Omental fat pad (tissue), 4 donors: ENCODE data around the gene EML3. TPM values are rescaled to one million over a fixed set of nuclear protein-coding genes. Genes with fewer than 3 reads are reported as not detected.
A peak's percentile ranks its signal among the peaks of the same experiment; 100 is the strongest.

Source experiments
- ATAC-seq: fragments of 150-250 bp; one replicate; pipeline ENCODE4 v1.9.1; 2016; ENCODE audit warnings: mild to moderate bottlenecking, moderate library complexity; ENCODE audit not compliant: low FRiP score
- DNase-seq: peaks from one replicate; pipeline ENCODE4 v3.0.0-alpha.2; 2019; ENCODE audit warnings: low spot score
- CTCF ChIP-seq, 3 donors: fragments of 450-650 bp; IDR thresholded peaks; one replicate each; pipeline ENCODE4 v1.5.1; 2016 to 2017; ENCODE audit warnings: antibody characterized with exemption in 3 of 3, mild to moderate bottlenecking in 3 of 3, moderate library complexity in 2 of 3
- total RNA-seq, 4 donors: library from RNA; depleted of rRNA; stranded (reverse); fragments of >200 nt; gene quantifications; one replicate each; pipeline ENCODE4 v1.1.0, GENCODE V29; 2016

EML3 gene
- total RNA-seq, 4 donors from 2014 or later: 40.7 to 68.6 (median 52.0) TPM

- ATAC-seq: peak; percentile 53
- TF ChIP-seq CTCF (IDR thresholded peaks at IDR 0.05): no peak
- no peak for DNase-seq
These were observed 10.2 kb downstream of the EML3 start for GRCh38 chr11:62602141-62603071.

GRCh38 chr11:62601372-62602140, 11.0 kb downstream of the EML3 start, which contains the start of gene MTA2:
MTA2 (minus strand) TSS chr11:62601865; CDS start chr11:62601450, 415 bp downstream.
- no peak for TF ChIP-seq CTCF (IDR thresholded peaks at IDR 0.05)
- peak; percentile 92 for DNase-seq
- peak; percentile 85 for ATAC-seq

GRCh38 chr11:62601122-62601371, 11.5 kb downstream of the EML3 start:
- ATAC-seq (peak; percentile 35), DNase-seq (no peak)
- no peak for TF ChIP-seq CTCF (IDR thresholded peaks at IDR 0.05)

- no peak for TF ChIP-seq CTCF (IDR thresholded peaks at IDR 0.05)
- DNase-seq: no peak
- ATAC-seq: no peak
These were observed 12.0 kb downstream of the EML3 start for GRCh38 chr11:62600367-62601121.

- ATAC-seq (no peak), DNase-seq (no peak)
- TF ChIP-seq CTCF (IDR thresholded peaks at IDR 0.05): no peak
These were observed 12.7 kb downstream of the EML3 start for GRCh38 chr11:62599901-62600300.

- peak; percentile 68 for ATAC-seq
These were observed 13.4 kb downstream of the EML3 start for GRCh38 chr11:62599069-62599696.

More at GRCh38 chr11:62599069-62599696, 13.4 kb downstream of the EML3 start:
- no peak for TF ChIP-seq CTCF (IDR thresholded peaks at IDR 0.05)
- DNase-seq: peak; percentile 83
